Stomach (tissue), 9 donors: ENCODE data around the gene RAC3. TPM values are rescaled to one million over a fixed set of nuclear protein-coding genes. Genes with fewer than 3 reads are reported as not detected.

Source experiments
- DNase-seq, 2 donors: peaks; one replicate each; pipeline versions ENCODE4 v3.0.0 to v3.0.0-alpha.2; 2013 to 2019
- H3K27ac ChIP-seq, 5 donors: fragments of 200-600 bp in 4 of 5; sonication (generic) in 4 of 5; one replicate each; pipeline ENCODE4 v1.5.1; 2013 to 2019; ENCODE audit warnings: mild to moderate bottlenecking in 1 of 5, moderate library complexity in 1 of 5
- H3K27me3 ChIP-seq, 3 donors: fragments of 200-600 bp; sonication (generic); one replicate each; pipeline ENCODE4 v1.5.1; 2017 to 2019; ENCODE audit warnings: mixed run types in 1 of 3
- H3K36me3 ChIP-seq, 4 donors: fragments of 200-600 bp; sonication (generic); 1 replicate in 3 of 4; 2 replicates in 1 of 4; pipeline ENCODE4 v1.5.1; 2016 to 2019
- H3K4me1 ChIP-seq, 4 donors: fragments of 200-600 bp; sonication (generic); one replicate each; pipeline ENCODE4 v1.5.1; 2016 to 2019
- H3K4me3 ChIP-seq, 4 donors: fragments of 200-600 bp; sonication (generic) in 3 of 4; one replicate each; pipeline ENCODE4 v1.5.1; 2016 to 2019; ENCODE audit warnings: mild to moderate bottlenecking in 1 of 4
- H3K9me3 ChIP-seq, 4 donors: fragments of 200-600 bp; sonication (generic); one replicate each; pipeline ENCODE4 v1.5.1; 2016 to 2019
- EP300 ChIP-seq: sonication (generic); formaldehyde crosslinking; IDR thresholded peaks from one replicate; pipeline ENCODE4 v1.6.1; 2017; ENCODE audit warnings: antibody characterized with exemption
- POLR2A ChIP-seq, 4 donors: fragments of 450-650 bp; IDR thresholded peaks; one replicate each; pipeline ENCODE4 v1.6.1; 2016; ENCODE audit warnings: antibody characterized with exemption in 4 of 4, control low read depth in 2 of 4, mild to moderate bottlenecking in 1 of 4, moderate library complexity in 1 of 4
- POLR2AphosphoS5 ChIP-seq, 3 donors: sonication (generic); formaldehyde crosslinking; IDR thresholded peaks; one replicate each; pipeline ENCODE4 v1.6.1; 2016; ENCODE audit warnings: antibody characterized with exemption in 3 of 3
- WGBS, 5 donors: extraction: QIAGEN DNeasy Blood & Tissue Kit in 3 of 5; methylation state at CpG; one replicate each; pipeline versions ENCODE4 v1.1.5 to v1.1.7; 2013 to 2018; 5-methylcytosine and 5-hydroxymethylcytosine counted together
- intact Hi-C: fragments of 100-400 bp; cut with DNase I; formaldehyde crosslinking; loops from one replicate; pipeline ENCODE4 v1.15.1; 2023; ENCODE audit warnings: low total_unique reads
- polyA plus RNA-seq, 3 donors: library from polyadenylated mRNA; stranded (reverse); fragments of 200-250 nt; gene quantifications; one replicate each; pipeline ENCODE4 v1.2.3, GENCODE V29; 2013
- total RNA-seq, 5 donors: library from RNA; depleted of rRNA; stranded (reverse); fragments of >200 nt; gene quantifications; one replicate each; pipeline versions ENCODE4 v1.1.0 to v1.2.3, GENCODE V29; 2014 to 2016
- TF ChIP-seq, protein P1 (sequence below), 7 experiments: fragments of 450-650 bp in 4 of 7; fragments of 200-600 bp in 3 of 7; sonication (generic) in 3 of 7; IDR thresholded peaks; one replicate each; pipeline ENCODE4 v1.5.1; 2016 to 2019; ENCODE audit warnings: antibody characterized with exemption in 7 of 7, control low read depth in 2 of 7, mild to moderate bottlenecking in 1 of 7
- donor health status: healthy with polysubstance abuse.
- donor health status: Bipolar disorder and iron deficiency.
- donor health status: healthy.

RAC3 gene
- total and polyA plus RNA-seq, 8 donors: 1.2 to 24.8 (median 11.6) TPM; not detected in 1

DNA sequence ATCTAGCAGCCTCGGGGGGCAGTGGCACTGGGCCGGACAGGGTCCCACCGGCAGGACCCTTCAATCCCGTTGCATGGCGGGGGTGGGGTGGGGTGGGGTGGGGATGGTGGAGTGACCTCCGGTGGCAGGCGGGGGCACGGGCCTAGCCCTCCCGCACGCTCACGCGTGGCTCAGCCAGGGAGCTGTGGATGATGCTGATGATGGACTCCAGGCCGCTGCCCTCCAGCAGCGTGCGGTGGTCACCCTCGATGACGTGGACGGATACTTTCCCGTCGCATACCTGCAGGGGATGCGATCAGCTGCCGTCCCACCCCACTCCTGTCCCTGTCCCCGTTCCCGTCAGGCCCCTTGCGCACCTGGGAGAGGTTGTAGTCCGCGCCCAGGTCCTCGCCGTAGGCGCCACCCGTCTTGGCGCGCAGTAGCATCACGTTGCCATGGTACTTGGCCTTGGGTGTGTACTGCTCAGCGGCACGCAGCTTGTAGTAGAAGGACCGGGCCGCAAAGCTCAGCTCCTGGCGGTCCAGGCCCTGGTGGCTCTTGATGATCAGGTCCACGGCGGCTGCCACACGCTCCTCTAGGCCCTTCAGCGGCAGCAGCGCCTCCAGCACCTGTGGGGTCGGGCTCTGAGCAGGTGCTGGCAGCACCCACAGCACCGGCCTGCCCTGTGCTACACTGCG lies 47.7 kb downstream of the RAC3 start:
- Histone ChIP-seq H3K4me1 (no peaks in the 10 kb centered on the region), H3K4me3 (no peak overlapping the region), H3K27me3 (no peaks in the 10 kb centered on the region), H3K27ac (no peak overlapping the region), H3K36me3 (peaks cover 52 to 66% (median 64%) of the 10 kb centered on the region in 4 donors), H3K9me3 (no peaks in the 10 kb centered on the region)
- TF ChIP-seq, protein P1, sequence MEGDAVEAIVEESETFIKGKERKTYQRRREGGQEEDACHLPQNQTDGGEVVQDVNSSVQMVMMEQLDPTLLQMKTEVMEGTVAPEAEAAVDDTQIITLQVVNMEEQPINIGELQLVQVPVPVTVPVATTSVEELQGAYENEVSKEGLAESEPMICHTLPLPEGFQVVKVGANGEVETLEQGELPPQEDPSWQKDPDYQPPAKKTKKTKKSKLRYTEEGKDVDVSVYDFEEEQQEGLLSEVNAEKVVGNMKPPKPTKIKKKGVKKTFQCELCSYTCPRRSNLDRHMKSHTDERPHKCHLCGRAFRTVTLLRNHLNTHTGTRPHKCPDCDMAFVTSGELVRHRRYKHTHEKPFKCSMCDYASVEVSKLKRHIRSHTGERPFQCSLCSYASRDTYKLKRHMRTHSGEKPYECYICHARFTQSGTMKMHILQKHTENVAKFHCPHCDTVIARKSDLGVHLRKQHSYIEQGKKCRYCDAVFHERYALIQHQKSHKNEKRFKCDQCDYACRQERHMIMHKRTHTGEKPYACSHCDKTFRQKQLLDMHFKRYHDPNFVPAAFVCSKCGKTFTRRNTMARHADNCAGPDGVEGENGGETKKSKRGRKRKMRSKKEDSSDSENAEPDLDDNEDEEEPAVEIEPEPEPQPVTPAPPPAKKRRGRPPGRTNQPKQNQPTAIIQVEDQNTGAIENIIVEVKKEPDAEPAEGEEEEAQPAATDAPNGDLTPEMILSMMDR (IDR thresholded peaks at IDR 0.05): no peak
- TF ChIP-seq EP300: no peak
- no peak for TF ChIP-seq POLR2AphosphoS5 (IDR thresholded peaks at IDR 0.05)
- no peak for TF ChIP-seq POLR2A (IDR thresholded peaks at IDR 0.05)
- DNase-seq: no peak
- intact Hi-C loops: no loop called here
- WGBS, 5 donors: 91 to 92% (median 92%) methylated on average over 28 to 47 of the region's 47 CpGs

DNA sequence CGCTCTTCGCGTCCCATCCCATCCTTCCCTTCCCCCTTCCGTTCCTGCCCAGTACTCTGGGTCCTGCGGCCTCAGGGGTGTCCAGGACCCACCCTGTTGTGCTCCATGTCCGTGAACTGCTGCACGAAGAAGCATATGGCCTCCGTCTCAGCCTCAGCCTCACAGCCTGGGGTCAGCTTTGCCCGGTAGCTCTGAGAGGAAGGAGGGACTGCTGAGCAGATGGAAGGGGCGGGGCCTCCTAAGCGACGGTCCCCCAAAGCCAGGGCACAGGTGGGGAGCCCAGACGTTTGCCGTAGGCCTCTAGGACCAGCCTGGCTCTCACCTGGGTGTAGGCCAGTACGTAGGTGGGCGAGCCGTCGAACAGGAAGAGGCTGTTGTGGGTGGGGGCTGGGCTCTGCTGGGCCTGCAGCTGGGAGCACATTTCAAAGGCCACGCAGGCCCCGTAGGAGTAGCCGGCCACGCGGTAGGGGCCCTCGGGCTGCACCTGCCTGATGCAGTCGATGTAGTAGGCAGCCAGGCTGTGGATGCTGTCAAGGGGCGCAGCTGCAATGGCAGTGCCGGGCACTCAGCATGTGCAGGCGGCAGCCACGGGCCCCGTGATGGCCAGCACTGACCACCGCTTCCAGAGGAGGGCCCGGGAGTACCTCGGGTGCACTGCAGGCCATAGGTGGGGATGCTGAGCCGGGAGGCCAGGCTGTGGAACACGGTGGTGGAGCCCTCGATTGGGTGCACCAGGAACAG lies 48.7 kb downstream of the RAC3 start:
- H3K36me3 ChIP-seq: peaks cover 63 to 77% (median 74%) of the 10 kb centered on the region in 4 donors
- H3K4me3 ChIP-seq: no peak overlapping the region
- 87 to 90% (median 89%) methylated on average over 24 to 36 of the region's 36 CpGs for WGBS, 5 donors
- no peak for DNase-seq
- H3K27me3 ChIP-seq: no peaks in the 10 kb centered on the region
- TF ChIP-seq, protein P1 (IDR thresholded peaks at IDR 0.05): no peak
- TF ChIP-seq POLR2A (IDR thresholded peaks at IDR 0.05): no peak
- no peak for TF ChIP-seq EP300
- intact Hi-C loops: no loop called here
- no peaks in the 10 kb centered on the region for H3K9me3 ChIP-seq
- no peak overlapping the region for H3K27ac ChIP-seq
- H3K4me1 ChIP-seq: no peaks in the 10 kb centered on the region

DNA sequence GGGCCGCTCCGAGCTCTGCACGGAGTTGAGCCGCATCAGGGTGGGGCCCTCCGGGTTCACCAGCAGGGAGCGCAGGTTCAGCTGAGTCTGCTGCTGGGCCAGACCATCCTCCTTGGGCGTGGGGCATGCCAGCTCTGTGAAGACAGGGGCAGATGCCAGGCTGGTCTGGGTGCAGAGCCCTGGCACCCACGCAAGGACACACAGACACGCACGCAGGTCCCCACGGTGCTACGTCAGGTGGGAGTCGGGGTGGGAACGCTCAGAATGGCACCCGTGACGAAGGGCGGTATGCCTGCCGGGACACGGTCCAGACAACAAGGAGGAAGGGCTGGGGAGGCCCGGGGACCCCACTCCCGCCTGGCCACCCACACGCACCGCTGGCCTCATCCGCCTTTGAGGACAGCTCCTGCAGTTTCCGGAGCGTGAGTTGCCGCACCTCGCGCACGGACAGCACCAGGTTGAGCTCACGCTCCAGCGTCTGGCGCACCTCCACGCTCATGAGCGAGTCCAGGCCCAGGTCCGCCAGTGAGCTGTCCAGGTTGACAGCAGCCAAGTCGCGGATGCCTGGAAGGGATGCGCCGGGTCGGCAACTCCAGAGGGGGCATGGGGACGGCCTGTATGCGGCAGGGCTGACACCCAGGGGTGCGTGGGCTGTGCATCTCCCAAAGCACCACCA lies 49.4 kb downstream of the RAC3 start:
- TF ChIP-seq POLR2AphosphoS5 (IDR thresholded peaks at IDR 0.05): no peak
- TF ChIP-seq POLR2A (IDR thresholded peaks at IDR 0.05): no peak
- TF ChIP-seq, protein P1 (IDR thresholded peaks at IDR 0.05): no peak
- no peak for TF ChIP-seq EP300
- 91 to 97% (median 94%) methylated on average over 22 to 44 of the region's 44 CpGs for WGBS, 5 donors
- DNase-seq: no peak
- Histone ChIP-seq H3K27me3 (no peaks in the 10 kb centered on the region), H3K9me3 (no peaks in the 10 kb centered on the region), H3K36me3 (peaks cover 70 to 84% (median 82%) of the 10 kb centered on the region in 4 donors), H3K4me3 (no peak overlapping the region), H3K27ac (no peak overlapping the region), H3K4me1 (no peaks in the 10 kb centered on the region)
- intact Hi-C loops: no loop called here

DNA sequence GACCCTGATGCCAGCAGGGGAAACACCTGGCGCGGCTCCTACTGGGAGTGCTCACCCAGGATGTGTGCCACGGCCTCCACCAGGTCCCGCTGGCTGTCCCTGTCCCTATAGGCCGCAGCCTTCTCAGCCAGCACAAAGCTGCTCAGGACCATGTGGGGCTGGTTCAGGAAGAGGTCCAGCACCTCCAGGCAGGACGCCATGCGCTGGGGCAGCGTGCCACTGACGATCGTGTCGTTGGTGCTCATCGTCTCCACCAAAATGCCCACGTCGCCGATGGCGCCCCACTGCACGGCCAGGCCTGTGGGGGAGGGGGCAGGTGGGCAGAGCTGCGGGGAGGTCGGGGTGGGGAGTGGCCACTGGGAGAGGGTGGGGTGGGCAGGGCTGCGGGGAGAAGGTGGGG lies 50.1 kb downstream of the RAC3 start:
- Histone ChIP-seq H3K4me3 (no peak overlapping the region), H3K27ac (no peak overlapping the region), H3K4me1 (no peaks in the 10 kb centered on the region), H3K9me3 (no peaks in the 10 kb centered on the region), H3K27me3 (no peaks in the 10 kb centered on the region), H3K36me3 (peaks cover 76 to 90% (median 88%) of the 10 kb centered on the region in 4 donors)
- TF ChIP-seq, protein P1 (IDR thresholded peaks at IDR 0.05): no peak
- TF ChIP-seq EP300 (no peak), POLR2A (IDR thresholded peaks at IDR 0.05) (no peak), POLR2AphosphoS5 (IDR thresholded peaks at IDR 0.05) (no peak)
- intact Hi-C loops: no loop called here
- 86 to 96% (median 92%) methylated on average over 11 to 20 of the region's 20 CpGs for WGBS, 5 donors
- no peak for DNase-seq
